GM06990 (cell line): ENCODE measurements around the gene ZBTB38.

ENCODE experiments used
- DNase-seq: peaks from one replicate; pipeline ENCODE4 v3.0.0-alpha.2; 2011; ENCODE audit not compliant: insufficient read length; ENCODE audit errors: extremely low read depth
- H3K27me3 ChIP-seq: replicated peaks from 2 replicates; pipeline ENCODE4 v1.6.0; 2011; ENCODE audit warnings: low read length; ENCODE audit not compliant: control insufficient read depth, insufficient read depth
- H3K36me3 ChIP-seq: 2 replicates; pipeline ENCODE4 v1.5.1; 2011; ENCODE audit warnings: low read length; ENCODE audit not compliant: control insufficient read depth, insufficient read depth
- H3K4me3 ChIP-seq: replicated peaks from 2 replicates; pipeline ENCODE4 v1.5.1; 2011; ENCODE audit warnings: low read depth, mild to moderate bottlenecking, control low read depth, low read length
- CTCF ChIP-seq: IDR thresholded peaks from 2 replicates; pipeline ENCODE4 v1.5.1; 2011; ENCODE audit warnings: low read length, control low read depth, mild to moderate bottlenecking, inconsistent platforms; ENCODE audit not compliant: insufficient read depth, poor library complexity, severe bottlenecking

The ZBTB38 gene

GRCh38 chr3:141346839-141347238, 21.5 kb upstream of the ZBTB38 start:
- DNase-seq = no peak
- TF ChIP-seq CTCF = no peak
- no peaks in the 10 kb centered on the region for H3K27me3 ChIP-seq
- no peak overlapping the region for H3K4me3 ChIP-seq
- H3K36me3 ChIP-seq = no peaks in the 10 kb centered on the region

GRCh38 chr3:141348837-141349236, 19.5 kb upstream of the ZBTB38 start:
- H3K4me3 ChIP-seq = no peak overlapping the region
- TF ChIP-seq CTCF = no peak
- H3K36me3 ChIP-seq = no peaks in the 10 kb centered on the region
- H3K27me3 ChIP-seq = no peaks in the 10 kb centered on the region
- DNase-seq = no peak

DNA sequence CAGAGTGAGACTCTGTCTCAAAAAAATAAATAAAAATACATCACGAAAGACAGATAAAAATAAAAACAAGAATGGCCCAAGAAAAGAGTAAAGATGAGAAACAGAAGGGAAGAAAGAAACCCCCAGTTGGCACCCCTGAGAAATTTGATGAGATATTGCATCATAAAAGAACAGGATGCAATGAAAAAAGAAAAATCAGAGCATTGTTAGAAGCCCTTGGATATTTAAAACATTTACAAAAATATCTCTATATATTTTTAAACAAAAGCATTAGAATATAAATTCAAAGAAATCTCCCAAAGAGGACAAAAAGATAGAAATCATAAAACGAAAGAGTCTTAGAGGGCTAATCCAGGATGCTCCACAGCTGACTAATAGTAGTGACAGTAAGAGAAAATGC, 18.6 kb upstream of the ZBTB38 start:
- H3K27me3 ChIP-seq = no peaks in the 10 kb centered on the region
- no peak for TF ChIP-seq CTCF
- no peak overlapping the region for H3K4me3 ChIP-seq
- DNase-seq = no peak
- no peaks in the 10 kb centered on the region for H3K36me3 ChIP-seq

GRCh38 chr3:141350666-141351065, 17.6 kb upstream of the ZBTB38 start:
- Histone ChIP-seq H3K4me3 (no peak overlapping the region), H3K27me3 (no peaks in the 10 kb centered on the region), H3K36me3 (no peaks in the 10 kb centered on the region)
- TF ChIP-seq CTCF = no peak
- DNase-seq = no peak

- Histone ChIP-seq H3K36me3 (no peaks in the 10 kb centered on the region), H3K4me3 (no peak overlapping the region), H3K27me3 (no peaks in the 10 kb centered on the region)
- TF ChIP-seq CTCF = no peak
- DNase-seq = no peak
These were observed 15.9 kb upstream of the ZBTB38 start for GRCh38 chr3:141352262-141352984.
